HG03342 (cell line): ENCODE results near the gene CFAP46.
"Not testable (repeated sequence)": the region's sequence is repeated elsewhere in the genome, so short reads cannot be mapped to it uniquely, and the experiment has no call there.

Source experiments
- ATAC-seq: cut with Tn5 transposase; IDR thresholded peaks from one replicate; pipeline ENCODE4 v1.9.1; 2021; ENCODE audit warnings: mild to moderate bottlenecking, moderate library complexity; ENCODE audit not compliant: unreplicated experiment

CFAP46 gene

DNA sequence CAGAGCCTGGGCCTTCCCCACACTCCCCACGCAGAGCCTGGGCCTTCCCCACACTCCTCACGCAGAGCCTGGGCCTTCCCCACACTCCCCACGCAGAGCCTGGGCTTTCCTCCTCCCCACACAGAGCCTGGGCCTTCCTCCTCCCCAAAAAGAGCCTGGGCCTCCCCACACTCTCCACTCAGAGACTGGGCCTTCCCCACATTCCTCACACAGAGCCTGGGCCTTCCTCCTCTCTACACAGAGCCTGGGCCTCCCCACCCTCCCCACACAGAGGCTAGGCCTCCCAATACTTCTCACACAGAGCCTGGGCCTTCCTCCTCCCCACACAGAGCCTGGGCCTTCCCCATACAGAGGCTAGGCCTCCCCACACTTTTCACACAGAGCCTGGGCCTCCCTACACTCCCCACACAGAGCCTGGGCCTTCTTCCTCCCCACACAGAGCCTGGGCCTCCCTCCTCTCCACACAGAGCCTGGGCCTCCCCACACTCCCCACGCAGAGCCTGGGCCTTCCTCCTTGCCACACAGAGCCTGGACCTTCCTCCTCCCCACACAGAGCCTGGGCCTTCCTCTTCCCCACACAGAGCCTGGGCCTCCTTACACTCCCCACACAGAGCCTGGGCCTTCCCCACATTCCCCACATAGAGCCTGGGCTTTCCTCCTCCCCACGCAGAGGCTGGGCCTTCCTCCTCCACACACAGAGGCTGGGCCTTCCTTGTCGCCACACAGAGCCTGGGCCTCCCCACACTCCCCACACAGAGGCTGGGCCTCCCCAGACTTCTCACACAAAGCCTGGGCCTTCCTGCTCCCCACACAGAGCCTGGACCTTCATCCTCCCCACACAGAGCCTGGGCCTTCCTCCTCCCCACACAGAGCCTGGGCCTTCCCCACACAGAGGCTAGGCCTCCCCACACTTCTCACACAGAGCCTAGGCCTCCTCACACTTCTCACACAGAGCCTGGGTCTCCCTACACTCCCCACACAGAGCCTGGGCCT is 10.8 kb downstream of the CFAP46 start:
- ATAC-seq, result not testable (repeated sequence)

DNA sequence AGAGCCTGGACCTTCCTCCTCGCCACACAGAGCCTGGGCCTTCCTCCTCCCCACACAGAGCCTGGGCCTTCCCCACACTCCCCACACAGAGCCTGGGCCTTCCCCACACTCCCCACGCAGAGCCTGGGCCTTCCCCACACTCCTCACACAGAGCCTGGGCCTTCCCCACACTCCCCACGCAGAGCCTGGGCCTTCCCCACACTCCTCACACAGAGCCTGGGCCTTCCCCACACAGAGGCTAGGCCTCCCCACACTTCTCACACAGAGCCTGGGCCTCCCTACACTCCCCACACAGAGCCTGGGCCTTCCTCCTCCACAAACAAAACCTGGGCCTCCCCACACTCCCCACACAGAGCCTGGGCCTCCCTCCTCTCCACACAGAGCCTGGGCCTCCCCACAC is 11.7 kb downstream of the CFAP46 start:
- ATAC-seq, result not testable (repeated sequence)

DNA sequence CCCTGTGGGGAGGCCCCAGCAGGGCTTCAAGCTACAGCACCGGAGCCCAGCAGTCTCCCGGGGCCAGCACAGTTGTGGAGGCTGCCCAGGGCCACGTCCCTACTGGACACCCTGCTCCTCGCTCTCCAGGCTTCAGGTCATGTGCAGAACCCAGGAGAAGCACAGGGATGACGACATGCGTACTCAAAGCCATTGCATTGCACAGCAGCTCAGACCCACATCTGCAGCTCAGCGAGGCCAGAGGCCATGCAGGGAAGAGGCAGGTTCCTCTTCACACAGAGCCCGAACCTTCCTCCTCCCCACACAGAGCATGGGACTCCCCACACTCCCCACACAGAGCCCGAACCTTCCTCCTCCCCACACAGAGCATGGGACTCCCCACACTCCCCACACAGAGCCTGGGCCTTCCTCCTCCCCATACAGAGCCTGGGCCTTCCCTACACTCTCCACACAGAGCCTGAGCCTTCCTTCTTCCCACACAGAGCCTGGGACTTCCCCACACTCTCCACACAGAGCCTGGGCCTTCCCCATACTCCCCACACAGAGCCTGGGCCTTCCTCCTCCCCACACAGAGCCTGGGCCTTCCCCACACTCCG is 12.3 kb downstream of the CFAP46 start:
- no peak for ATAC-seq

DNA sequence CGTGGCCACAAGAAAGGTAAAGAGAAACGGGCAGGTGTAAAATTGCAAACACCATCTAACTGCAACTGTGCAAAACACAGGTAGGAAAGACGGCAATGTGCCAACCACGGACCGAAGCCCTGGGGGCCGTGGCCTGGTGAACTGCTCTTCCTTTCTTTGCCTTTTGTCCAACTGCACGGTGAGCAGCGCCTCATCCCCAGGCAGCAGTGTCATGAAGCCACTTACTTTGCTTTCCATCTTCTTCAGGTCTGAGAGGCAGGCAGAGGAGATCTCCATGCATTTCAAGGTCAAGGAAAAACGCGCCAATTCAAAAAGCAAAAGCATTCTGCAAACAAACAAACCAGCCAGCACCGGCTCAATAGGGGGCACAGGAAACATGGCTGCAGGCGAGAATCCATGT is 12.9 kb downstream of the CFAP46 start:
- ATAC-seq, result no peak

DNA sequence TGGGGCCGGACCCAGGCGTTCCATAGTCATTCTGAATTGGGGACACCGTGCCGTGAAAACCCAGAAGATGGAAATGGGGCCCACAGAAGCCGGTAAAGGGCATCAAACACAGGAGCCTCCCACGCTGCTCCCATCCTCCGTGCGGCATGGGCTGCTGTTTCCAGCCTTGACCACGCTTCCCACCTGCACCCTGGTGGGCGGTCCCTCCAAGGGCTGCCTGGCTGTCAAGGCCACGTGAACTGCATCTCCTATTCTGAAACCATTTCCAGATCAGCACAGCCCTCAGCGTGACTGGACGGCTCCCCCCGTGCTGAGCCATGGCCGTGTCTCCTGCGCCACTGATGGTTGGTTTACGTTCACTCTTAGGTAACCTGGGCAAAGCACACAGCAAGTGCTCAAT is 14.1 kb downstream of the CFAP46 start:
- no peak for ATAC-seq

DNA sequence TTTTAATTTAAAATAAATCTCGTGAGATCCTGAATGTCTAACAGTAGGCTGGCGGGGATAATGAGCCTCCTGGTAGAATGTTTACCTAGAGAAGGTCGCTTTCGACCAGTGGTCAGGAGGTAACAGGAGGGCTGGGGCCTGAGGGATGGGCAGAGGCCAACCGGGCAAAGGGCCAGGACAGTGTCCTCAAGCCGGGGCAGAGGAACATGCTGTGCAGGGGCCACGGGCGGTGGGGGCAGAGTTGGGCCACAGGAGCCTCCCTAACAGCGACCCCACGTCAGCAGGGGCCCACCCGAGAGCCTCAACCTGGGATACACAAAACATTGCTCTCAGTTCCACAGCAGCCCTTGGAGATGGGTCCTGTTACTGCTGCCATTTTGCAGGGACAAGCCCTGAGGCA is 14.5 kb downstream of the CFAP46 start:
- ATAC-seq, result no peak

DNA sequence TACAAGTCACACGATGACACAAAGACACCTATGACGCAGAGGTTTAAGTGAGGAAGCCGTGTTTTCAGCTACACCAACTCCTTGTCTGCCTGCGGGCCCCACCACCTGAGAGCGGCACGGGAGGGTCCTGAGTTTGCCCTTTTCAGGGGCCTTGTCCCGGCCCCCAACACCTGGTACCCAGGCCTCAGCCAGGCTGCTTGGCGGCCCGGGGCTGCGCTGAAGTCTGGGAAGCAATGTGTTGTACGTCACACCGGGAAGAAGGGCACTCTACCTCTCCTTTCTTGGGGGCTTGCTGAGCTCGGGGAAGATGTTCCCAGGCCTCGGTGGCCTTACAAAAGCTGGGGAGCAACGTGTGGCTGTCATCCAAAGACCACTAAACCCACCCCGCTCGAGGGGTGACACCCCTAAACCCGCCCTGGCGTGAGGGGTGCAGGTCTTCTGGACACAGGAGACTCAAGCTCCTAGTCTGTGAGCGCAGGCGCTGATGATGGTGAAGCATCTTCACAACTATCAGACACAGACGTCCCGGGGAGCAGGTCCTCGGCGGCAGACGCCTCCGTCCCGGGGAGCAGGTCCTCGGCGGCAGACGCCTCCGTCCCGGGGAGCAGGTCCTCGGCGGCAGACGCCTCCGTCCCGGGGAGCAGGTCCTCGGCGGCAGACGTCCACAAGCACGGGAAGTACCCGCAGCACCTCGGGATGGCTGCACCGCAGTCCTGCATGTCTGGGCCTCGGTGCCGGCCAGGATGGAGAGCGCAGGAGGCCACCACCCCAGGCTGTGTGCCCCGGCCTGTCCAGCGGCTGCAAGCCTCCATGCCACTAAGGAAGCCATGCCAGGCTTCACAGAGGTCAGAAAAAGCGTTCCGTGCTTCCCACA is 15.4 kb downstream of the CFAP46 start:
- no peak for ATAC-seq

DNA sequence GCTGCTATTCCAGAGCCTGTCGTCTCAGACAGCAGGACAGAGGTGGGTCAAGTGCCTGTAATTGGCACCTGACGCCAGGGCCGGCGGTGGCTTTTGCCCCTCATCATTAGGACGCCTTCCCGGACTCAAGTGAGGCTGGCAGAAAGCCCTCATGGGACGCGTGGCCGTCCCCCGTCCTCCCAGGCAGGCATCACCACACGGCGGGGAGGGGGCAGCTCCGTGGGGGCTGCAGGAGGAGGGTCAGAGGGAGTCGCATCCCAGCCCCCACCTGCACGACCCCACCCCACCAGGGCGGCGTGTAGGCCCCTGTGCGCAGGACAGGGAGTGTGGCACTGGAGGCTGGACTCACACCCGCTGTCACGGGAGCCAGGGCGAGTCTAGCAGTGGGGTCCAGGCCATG is 16.3 kb downstream of the CFAP46 start:
- ATAC-seq, result no peak

DNA sequence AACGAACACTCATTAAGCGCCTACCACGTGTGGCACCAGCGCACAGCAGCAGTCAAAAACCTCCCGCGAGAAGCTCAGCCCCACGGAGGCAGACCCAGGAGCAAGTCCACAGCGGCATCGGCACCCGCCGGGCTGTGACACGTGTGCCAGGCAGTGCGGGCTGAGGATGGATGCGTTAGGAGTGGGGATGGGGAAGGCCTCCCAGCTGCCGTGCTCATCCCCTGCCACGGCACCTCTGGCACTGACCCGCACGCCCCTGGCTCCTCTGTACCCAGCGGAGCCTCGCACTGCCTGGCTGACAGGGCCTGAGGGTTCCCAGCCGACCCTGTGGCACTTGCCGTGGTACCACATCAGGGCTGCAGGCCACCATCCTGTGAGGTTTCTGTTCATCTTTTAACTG is 16.8 kb downstream of the CFAP46 start:
- no peak for ATAC-seq

DNA sequence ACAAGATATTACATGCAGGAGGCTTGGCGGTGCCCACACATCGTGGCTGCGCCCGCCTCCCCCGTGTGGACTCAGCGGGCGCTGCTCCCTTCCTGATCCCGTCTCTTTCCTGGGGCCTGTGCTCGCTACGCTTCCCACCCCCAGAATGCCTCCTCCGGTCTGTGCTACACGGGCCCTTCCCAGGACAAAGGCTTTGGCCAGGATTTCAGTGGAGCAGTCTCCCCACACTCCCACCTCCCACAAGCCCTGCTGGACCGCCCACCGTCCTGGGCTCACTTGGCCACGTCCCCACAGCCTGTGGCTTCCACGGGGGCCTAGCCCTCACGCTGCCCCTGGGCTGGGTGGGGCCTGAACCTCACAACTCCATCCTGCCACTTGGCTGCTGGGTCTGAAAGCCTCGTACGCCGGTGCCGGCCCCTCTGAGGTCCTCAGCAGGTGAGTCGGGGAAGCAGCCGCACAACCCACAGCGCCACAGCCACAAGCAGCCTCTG is 17.3 kb downstream of the CFAP46 start:
- ATAC-seq, result no peak

DNA sequence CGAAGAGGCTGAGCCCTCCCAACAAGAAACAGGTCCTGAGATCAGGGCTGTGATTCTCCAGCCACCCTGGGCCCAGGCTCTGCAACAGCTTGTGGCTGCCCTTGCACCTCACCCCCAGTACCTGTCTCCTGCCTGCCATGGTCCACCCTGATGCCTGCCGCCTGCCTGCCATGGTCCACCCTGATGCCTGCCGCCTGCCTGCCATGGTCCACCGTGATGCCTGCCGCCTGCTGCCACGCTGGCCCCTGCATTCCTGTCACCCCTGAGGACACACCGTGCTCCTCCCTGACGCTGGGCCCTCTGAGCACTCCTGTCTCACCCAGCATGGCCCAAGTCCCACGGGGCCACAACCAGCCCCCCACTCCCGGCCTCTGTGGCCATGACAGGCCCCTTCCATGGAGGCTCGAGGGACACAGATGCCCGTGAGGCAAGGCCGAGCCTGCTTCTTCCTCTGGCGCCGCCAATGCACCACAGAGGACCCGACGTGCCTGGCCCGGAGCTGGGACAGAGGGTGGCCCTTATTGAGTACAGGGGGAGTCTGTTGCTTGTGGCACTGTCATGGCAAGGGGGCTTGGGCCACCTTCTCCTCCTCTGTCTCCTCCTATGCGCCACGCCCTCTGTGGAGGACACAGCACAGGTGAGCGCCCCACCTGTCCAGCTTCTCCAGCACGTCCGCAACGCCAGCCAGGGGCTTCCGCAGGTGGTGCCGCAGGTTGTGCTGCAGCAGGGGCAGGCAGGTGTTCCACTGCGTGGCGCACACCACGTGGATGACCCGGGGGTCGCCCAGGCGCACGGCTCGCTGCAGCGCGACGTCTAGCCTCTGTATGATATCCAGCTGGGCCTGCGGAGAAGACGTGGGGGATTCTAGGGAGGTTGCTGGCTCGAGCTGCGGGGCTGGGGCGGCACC is 18.1 kb downstream of the CFAP46 start:
- no peak for ATAC-seq

DNA sequence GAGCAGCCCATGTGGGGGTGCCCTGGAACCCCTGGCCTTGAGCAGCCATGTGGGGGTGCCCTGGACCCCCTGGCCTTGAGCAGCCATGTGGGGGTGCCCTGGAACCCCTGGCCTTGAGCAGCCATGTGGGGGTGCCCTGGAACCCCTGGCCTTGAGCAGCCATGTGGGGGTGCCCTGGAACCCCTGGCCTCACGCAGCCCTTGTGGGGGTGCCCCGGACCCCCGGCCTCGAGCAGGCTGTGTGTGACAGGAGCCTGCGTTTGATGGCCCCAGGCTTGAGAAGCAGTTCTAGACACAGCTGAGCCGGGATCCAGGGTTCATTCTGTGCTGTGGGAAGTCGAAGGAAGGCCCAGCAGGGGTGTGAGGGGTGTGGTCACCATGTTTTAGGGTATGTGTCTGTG is 19.0 kb downstream of the CFAP46 start:
- ATAC-seq, result not testable (repeated sequence)

DNA sequence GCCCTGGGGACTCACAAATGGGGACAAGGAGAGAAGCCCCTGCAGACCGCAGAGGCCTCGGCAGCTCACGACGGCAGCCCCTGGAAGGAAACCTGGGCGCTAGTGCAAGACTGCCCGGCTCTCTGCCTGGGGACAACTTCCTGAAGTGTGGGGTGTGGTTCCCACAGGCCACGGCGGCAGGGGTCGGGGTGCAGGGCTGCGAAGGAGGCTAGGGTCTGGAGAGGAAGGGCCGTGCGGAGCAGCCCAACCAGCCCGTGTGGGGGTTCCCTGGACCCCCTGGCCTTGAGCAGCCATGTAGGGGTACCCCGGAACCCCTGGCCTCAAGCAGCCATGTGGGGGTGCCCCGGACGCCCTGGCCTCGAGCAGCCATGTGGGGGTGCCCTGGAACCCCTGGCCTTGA is 19.5 kb downstream of the CFAP46 start:
- ATAC-seq, result no peak

DNA sequence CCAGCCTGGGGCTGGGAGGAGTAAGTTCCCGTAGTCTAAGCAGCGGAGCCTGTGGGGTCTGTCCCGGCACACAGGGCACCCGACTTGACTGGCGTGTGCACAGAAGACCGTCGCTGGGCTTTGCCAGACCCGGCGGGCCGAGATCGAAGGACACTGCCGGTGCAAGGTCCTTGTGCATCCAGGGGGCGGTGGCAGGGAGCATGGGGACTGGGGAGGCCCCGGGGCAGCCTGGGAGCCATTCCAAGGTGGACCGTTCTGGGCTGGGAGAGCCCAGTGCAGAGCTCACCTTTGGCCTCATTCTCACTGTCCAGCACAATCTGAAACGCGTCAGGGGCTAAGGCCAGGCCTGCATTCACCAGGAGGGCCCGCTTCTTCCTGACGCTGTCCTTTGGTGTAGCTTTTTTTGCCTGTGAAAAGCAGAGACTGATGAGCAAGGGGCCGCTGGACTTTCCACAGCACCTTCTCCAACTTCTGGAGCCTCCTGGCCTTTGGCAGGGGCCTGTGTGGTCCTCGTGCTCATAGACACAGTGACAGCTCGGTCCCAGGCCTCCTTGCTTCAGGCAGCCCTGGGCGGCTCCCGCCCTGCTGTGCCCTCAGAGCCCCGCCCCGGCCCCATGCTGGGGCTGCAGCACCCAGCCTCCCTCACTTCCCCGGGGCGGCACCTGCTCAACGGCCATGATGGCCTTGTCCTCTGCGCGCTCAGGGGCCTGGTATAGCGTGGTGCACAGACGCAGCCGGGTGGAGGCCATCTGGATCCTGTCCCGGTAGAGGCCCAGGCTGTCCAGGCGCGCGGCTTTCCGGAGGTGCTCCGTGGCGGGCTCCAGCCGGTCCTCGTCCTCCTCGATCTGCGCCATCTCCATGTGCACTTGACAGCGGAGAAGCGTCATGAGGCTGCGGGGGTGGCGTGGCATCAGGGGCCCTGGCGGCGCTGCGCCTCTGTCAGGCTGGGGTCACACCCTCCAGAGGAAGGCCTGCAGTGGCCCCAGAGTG is 20.3 kb downstream of the CFAP46 start:
- ATAC-seq, result no peak

DNA sequence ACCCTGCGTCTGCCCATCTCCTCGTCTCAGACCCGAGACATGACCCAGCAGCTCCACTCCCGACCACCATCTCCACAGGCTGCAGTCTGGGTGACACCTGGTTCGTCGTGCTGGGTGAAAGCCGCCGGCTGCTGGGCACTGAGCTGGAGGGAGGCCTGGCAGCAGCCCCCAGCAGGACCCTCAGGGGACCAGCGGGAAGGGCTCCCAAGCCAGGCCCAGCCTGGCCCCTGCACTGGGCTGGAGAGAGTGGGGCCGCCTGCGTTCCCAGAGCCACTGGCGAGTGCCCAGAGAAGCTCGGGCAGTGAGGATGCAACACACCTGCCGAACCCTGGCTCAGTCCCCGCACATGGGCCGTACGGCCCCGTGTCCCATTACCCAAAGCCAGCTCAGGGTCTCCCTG is 21.3 kb downstream of the CFAP46 start:
- ATAC-seq, result no peak

DNA sequence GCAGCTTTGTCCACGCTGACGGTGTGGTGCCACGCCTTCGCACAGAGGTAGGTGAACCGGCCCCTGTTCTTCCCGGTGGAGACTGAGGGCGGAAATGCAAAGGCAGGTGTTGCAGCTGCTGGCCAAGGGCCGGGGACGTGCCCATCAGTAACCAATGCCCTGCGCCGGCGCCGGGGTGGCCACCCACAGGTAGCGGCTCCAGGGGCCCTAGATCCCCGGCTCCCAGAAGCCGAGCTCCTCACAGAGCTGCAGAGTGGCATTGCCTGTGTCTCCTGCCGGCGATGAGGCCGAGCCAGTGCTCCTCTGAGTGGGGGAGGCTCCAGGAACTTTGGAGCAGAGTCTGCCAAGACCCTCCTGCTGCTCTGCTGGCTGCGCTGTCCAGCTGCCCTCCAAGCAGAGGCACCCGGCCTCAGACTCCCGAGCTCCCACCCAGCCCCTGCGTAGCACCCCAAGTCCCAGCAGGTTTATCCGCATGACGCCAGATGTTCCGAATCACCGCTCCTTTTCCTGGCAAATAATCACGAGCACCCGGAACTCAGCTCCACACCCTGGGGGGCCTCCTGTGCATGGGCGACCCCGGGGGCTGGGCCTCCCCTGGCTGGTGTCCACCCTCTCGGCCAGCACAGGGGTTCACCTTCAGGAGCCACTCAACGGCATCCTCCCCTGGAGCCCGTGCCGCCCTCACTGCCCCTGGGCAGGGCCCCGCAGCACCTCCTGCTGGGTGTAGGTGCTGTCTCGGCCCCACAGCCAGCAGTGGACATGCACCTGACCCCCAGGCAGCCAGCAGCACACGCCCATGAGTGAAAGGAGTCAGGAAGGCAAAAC is 22.1 kb downstream of the CFAP46 start:
- ATAC-seq, result no peak

DNA sequence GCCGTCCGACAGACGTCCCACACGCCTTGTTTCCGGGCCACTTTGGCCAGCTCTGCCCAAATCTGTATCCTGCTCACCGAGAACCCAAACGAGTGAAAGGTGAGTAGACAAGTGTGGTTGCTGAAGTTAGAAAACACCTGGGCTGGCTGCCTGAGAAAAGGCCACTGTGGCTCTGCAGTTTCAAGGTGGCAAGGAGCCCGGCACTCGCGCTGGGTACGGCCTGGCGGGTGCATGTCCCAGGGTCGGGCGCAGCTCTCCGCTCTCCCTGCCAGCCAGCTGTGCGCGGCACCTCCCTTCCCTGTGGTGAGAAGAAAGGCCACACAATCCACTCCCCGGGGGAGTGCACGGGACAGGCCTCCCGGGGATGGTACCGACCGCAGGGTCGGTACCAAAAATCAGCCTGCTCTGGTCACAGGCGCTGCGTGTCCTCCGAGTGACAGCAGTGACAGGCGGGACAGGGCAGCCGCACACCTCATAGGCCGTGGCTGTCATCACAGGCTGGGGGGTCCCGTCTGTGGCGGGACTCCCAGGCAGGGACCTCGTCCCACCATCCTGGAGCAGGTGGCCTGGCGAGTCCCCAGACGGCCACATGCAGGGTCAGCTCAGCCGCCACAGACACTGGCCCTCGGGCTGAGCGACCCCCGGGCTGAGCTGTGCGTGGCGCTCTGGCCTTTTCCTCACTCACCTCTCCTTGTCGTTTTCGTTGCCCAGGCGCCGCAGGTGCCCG is 22.8 kb downstream of the CFAP46 start:
- no peak for ATAC-seq
